Colonic mucosa (tissue), 4 donors: ENCODE measurements around the gene MPIG6B. TPM values are rescaled to one million over a fixed set of nuclear protein-coding genes. Genes with fewer than 3 reads are reported as not detected.

Experiments
- DNase-seq: peaks from one replicate; pipeline ENCODE4 v3.0.0-alpha.2; 2020
- H3K27ac ChIP-seq: fragments of 200-600 bp; one replicate; pipeline ENCODE4 v1.8.0; 2021
- H3K27me3 ChIP-seq: fragments of 200-600 bp; one replicate; pipeline ENCODE4 v1.8.0; 2021
- H3K36me3 ChIP-seq: fragments of 200-600 bp; one replicate; pipeline ENCODE4 v1.8.0; 2021
- H3K4me1 ChIP-seq: fragments of 200-600 bp; one replicate; pipeline ENCODE4 v1.8.0; 2021; ENCODE audit warnings: mild to moderate bottlenecking
- H3K4me3 ChIP-seq: fragments of 200-600 bp; one replicate; pipeline ENCODE4 v1.8.0; 2021
- H3K9ac ChIP-seq, 2 donors: one replicate each; pipeline ENCODE4 v1.7.0; 2013; ENCODE audit warnings: control low read depth in 2 of 2, low read depth in 2 of 2, low read length in 2 of 2
- H3K9me3 ChIP-seq: fragments of 200-600 bp; one replicate; pipeline ENCODE4 v1.8.0; 2021
- CTCF ChIP-seq: fragments of 200-600 bp; IDR thresholded peaks from one replicate; pipeline ENCODE4 v1.8.0; 2022; ENCODE audit warnings: antibody characterized with exemption, mild to moderate bottlenecking
- intact Hi-C: fragments of 100-400 bp; cut with DNase I; formaldehyde crosslinking; loops from one replicate; pipeline ENCODE4 v1.14.1; 2022
- total RNA-seq, 2 donors: library from RNA; stranded (reverse); fragmentation: NEBNext Ultra II Directional in 1 of 2; extraction: Animal tissue kit (Norgen Biotek cat#: 25700) in 1 of 2; gene quantifications; one replicate each; pipeline ENCODE4 v1.2.1, GENCODE V29; 2021
- donor health status: healthy.
- donor health status: DM: no; HTN: no; CAD: no.
- donor health status: DM: no; HTN: no; CAD: no.

Gene MPIG6B
- total RNA-seq, 2 donors from 2014 or later = 0.19 to 0.57 TPM

GRCh38 chr6:31701666-31702404, 21.3 kb upstream of the MPIG6B start:
- intact Hi-C loops = loop anchor here (5.0 kb wide), 1 partner anchor 35 kb away; the partner anchor contains the start of gene CLIC1
- DNase-seq = no peak
- no peaks in the 10 kb centered on the region for H3K36me3 ChIP-seq
- H3K9me3 ChIP-seq = no peaks in the 10 kb centered on the region
- peak overlapping the region; percentile 91 to 99 for H3K9ac ChIP-seq
- H3K27me3 ChIP-seq = no peaks in the 10 kb centered on the region
- H3K4me1 ChIP-seq = peaks cover 12% of the 10 kb centered on the region
- H3K27ac ChIP-seq = peak overlapping the region; percentile 95
- H3K4me3 ChIP-seq = peak overlapping the region; percentile 48
- TF ChIP-seq CTCF = no peak

GRCh38 chr6:31702405-31702818, 20.8 kb upstream of the MPIG6B start:
- no peaks in the 10 kb centered on the region for H3K27me3 ChIP-seq
- H3K4me1 ChIP-seq = peaks cover 12% of the 10 kb centered on the region
- H3K4me3 ChIP-seq = peak overlapping the region; percentile 48
- no peak for DNase-seq
- H3K9ac ChIP-seq = peak overlapping the region; percentile 91 to 99
- peak overlapping the region; percentile 95 for H3K27ac ChIP-seq
- no peak for TF ChIP-seq CTCF
- intact Hi-C loops = loop anchor here (5.0 kb wide), 1 partner anchor 35 kb away; the partner anchor contains the start of gene CLIC1
- H3K36me3 ChIP-seq = no peaks in the 10 kb centered on the region
- no peaks in the 10 kb centered on the region for H3K9me3 ChIP-seq

GRCh38 chr6:31702819-31703716, 20.1 kb upstream of the MPIG6B start, which contains the start of gene ABHD16A:
TSS of gene ABHD16A (minus strand) at chr6:31703324. CDS start at chr6:31703281, 43 bp downstream.
- TF ChIP-seq CTCF = no peak
- peak; percentile 99 for DNase-seq
- Histone ChIP-seq H3K4me1 (peaks cover 12% of the 10 kb centered on the region), H3K27ac (peak within 1 kb of the TSS; percentile 95), H3K9me3 (no peaks in the 10 kb centered on the region), H3K27me3 (no peaks in the 10 kb centered on the region), H3K4me3 (peak within 1 kb of the TSS; percentile 48), H3K9ac (peak within 1 kb of the TSS; percentile 91 to 99), H3K36me3 (no peaks in the 10 kb centered on the region)
- intact Hi-C loops = loop anchor here (5.0 kb wide), 1 partner anchor 34 kb away; the partner anchor contains the start of gene CLIC1

GRCh38 chr6:31705931-31706330, 17.2 kb upstream of the MPIG6B start:
- intact Hi-C loops = no loop called here
- H3K9ac ChIP-seq = no peak overlapping the region
- H3K27me3 ChIP-seq = no peaks in the 10 kb centered on the region
- peaks cover 12% of the 10 kb centered on the region for H3K4me1 ChIP-seq
- no peak overlapping the region for H3K4me3 ChIP-seq
- DNase-seq = no peak
- no peaks in the 10 kb centered on the region for H3K9me3 ChIP-seq
- no peaks in the 10 kb centered on the region for H3K36me3 ChIP-seq
- H3K27ac ChIP-seq = no peak overlapping the region
- no peak for TF ChIP-seq CTCF

- intact Hi-C loops = no loop called here
- Histone ChIP-seq H3K4me1 (peaks cover 6% of the 10 kb centered on the region), H3K27me3 (no peaks in the 10 kb centered on the region), H3K27ac (no peak within 1 kb of the TSS), H3K9ac (no peak within 1 kb of the TSS), H3K36me3 (no peaks in the 10 kb centered on the region), H3K9me3 (no peaks in the 10 kb centered on the region), H3K4me3 (no peak within 1 kb of the TSS)
- no peak for TF ChIP-seq CTCF
- DNase-seq = no peak
These were observed 16.6 kb upstream of the MPIG6B start, which contains the start of gene LY6G6F for GRCh38 chr6:31706599-31706998. TSS of gene LY6G6F (plus strand) at chr6:31706866. CDS start at chr6:31706907, 41 bp downstream.
